T-helper 1 cell treated with Interleukin-12 subunit alpha and Interleukin-12 subunit beta and Interleukin-4 antibody, amounts not matched to agents 30 μg/mL and 1 μg/mL, for 36 hours (primary cell): ENCODE data around the gene ANKRD18B.
"Not testable (repeated sequence)": the region's sequence is repeated elsewhere in the genome, so short reads cannot be mapped to it uniquely, and the experiment has no call there.

Experiments used
- H3K27ac Mint-ChIP-seq: one replicate; pipeline ENCODE4 v1.8.0; 2021; ENCODE audit warnings: mild to moderate bottlenecking, mixed read lengths
- H3K27me3 Mint-ChIP-seq: one replicate; pipeline ENCODE4 v1.8.0; 2021; ENCODE audit warnings: low read depth, mixed read lengths
- H3K36me3 Mint-ChIP-seq: one replicate; pipeline ENCODE4 v1.8.0; 2021; ENCODE audit warnings: low read depth, mixed read lengths
- H3K4me1 Mint-ChIP-seq: one replicate; pipeline ENCODE4 v1.8.0; 2021; ENCODE audit warnings: low read depth, mixed read lengths
- H3K4me3 Mint-ChIP-seq: one replicate; pipeline ENCODE4 v1.8.0; 2021; ENCODE audit warnings: mild to moderate bottlenecking, moderate library complexity, mixed read lengths
- H3K9me3 Mint-ChIP-seq: one replicate; pipeline ENCODE4 v1.8.0; 2021; ENCODE audit warnings: mixed read lengths

ANKRD18B gene

GRCh38 chr9:33614001-33614687 is 90.1 kb downstream of the ANKRD18B start:
- H3K9me3 Mint-ChIP-seq: no peaks in the 10 kb centered on the region
- peaks cover 2% of the 10 kb centered on the region for H3K4me1 Mint-ChIP-seq
- no peaks in the 10 kb centered on the region for H3K36me3 Mint-ChIP-seq
- H3K27me3 Mint-ChIP-seq: peaks cover 47% of the 10 kb centered on the region
- no peak overlapping the region for H3K27ac Mint-ChIP-seq
- H3K4me3 Mint-ChIP-seq: no peak overlapping the region

GRCh38 chr9:33618370-33618769 is 94.3 kb downstream of the ANKRD18B start:
- peaks cover 35% of the 10 kb centered on the region for H3K27me3 Mint-ChIP-seq
- not testable (repeated sequence) for H3K27ac Mint-ChIP-seq, H3K36me3 Mint-ChIP-seq, H3K4me3 Mint-ChIP-seq, H3K9me3 Mint-ChIP-seq, H3K4me1 Mint-ChIP-seq

DNA sequence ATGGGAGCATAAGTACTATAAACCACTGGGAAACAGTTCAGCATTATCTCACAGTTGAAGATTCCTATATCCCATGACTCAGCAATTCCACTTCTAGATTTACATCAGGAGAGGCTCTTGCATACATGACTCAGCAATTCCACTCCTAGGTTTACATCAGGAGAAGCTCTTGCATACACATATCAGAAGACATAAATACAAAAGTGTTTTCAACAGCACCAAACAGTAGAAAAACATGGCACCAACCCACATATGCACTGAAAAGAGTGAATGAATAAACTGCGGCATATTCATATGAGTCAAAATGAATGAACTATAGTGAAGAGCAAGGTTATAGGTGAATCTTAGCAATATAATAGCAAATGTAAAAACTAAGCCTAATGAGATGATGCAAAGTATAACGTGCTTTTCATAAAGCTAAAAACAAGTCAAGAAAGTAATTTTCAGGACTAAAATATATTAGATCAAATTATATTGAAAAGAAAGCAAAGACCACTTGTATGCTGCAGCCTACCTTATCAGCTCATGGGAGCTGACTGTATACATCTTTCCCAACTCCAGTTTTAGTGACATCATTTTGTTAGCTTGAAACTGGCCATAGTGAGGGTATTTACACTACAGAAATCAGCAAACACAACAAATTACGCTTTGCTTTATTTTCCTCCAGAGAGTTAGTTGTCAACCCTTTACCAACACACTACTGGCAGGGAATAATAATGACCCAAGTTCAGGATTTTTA is 95.8 kb downstream of the ANKRD18B start:
- peaks cover 35% of the 10 kb centered on the region for H3K27me3 Mint-ChIP-seq
- no peak overlapping the region for H3K4me3 Mint-ChIP-seq
- no peaks in the 10 kb centered on the region for H3K36me3 Mint-ChIP-seq
- no peaks in the 10 kb centered on the region for H3K9me3 Mint-ChIP-seq
- H3K4me1 Mint-ChIP-seq: peaks cover 9% of the 10 kb centered on the region
- no peak overlapping the region for H3K27ac Mint-ChIP-seq

DNA sequence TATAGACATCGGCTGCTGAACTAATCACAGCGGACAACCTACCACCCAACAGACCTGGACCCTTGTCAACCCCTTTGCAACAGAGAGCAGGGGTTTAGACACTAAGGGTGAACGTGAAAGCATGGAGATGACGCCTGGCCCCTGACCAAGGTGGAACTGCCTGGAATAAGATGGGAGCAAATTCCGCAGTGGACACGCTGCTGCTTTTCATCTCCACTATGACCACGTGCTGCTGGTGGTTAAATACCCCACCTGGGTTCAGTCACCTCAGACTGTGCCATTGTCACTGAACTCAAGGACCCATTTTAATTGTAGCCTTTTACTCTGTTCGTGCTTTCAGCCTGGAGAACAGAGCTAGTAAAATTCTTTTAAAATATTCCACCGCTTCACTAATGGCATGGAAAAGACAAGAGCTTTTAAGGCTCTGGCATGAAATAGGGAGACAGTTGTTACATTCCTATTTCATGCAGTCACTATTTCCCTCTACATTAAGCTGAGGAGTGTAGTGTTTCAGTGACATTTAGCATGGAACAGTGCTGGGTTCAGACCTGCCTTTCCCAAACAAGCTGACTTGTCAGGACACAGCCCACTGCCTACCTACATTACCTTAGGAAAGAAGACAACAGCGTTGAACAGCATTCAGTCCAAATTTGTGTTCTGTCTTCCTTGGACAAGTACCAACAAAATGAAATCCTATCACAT is 96.8 kb downstream of the ANKRD18B start:
- Mint-ChIP-seq H3K9me3 (no peaks in the 10 kb centered on the region), H3K4me3 (no peak overlapping the region), H3K36me3 (no peaks in the 10 kb centered on the region), H3K27me3 (peaks cover 30% of the 10 kb centered on the region), H3K4me1 (peaks cover 9% of the 10 kb centered on the region), H3K27ac (no peak overlapping the region)
